T follicular helper cell (primary cell): Measurements from ENCODE around the gene YDJC.
"Not testable (repeated sequence)": the region's sequence is repeated elsewhere in the genome, so short reads cannot be mapped to it uniquely, and the experiment has no call there.

ENCODE experiments used
- DNase-seq: peaks from one replicate; pipeline ENCODE4 v3.0.0-alpha.2; 2020; ENCODE audit warnings: low read depth

YDJC gene

GRCh38 chr22:21632237-21632895 is 2.5 kb upstream of the YDJC start, which contains the start of gene CCDC116:
TSS of gene CCDC116 (plus strand) at chr22:21632760. CDS start at chr22:21633182, 422 bp downstream.
- DNase-seq = peak; percentile 60

GRCh38 chr22:21631025-21631424 is 1.2 kb upstream of the YDJC start:
- no peak for DNase-seq

- DNase-seq = no peak
Observed at GRCh38 chr22:21628386-21629254, 1.2 kb downstream of the YDJC start.

GRCh38 chr22:21626735-21627469 is 2.9 kb downstream of the YDJC start:
- DNase-seq = no peak

GRCh38 chr22:21626073-21626734 is 3.6 kb downstream of the YDJC start:
- DNase-seq = no peak

- no peak for DNase-seq
Observed at GRCh38 chr22:21624880-21625791, 4.7 kb downstream of the YDJC start.

GRCh38 chr22:21624120-21624879 is 5.5 kb downstream of the YDJC start:
- peak; percentile 14 for DNase-seq

- no peak for DNase-seq
Observed at GRCh38 chr22:21623648-21623970, 6.2 kb downstream of the YDJC start.

GRCh38 chr22:21622919-21623647 is 6.7 kb downstream of the YDJC start:
- DNase-seq = no peak

GRCh38 chr22:21622011-21622918 is 7.6 kb downstream of the YDJC start:
- DNase-seq = no peak

GRCh38 chr22:21621025-21621424 is 8.8 kb downstream of the YDJC start:
- no peak for DNase-seq

GRCh38 chr22:21617337-21617736 is 12.5 kb downstream of the YDJC start:
- not testable (repeated sequence) for DNase-seq

- DNase-seq = no peak
Observed at GRCh38 chr22:21615731-21616130, 14.1 kb downstream of the YDJC start.

- no peak for DNase-seq
Observed at GRCh38 chr22:21613553-21614233, 16.1 kb downstream of the YDJC start.

- DNase-seq = no peak
Observed at GRCh38 chr22:21612858-21613257, 17.0 kb downstream of the YDJC start.

GRCh38 chr22:21611210-21611977 is 18.4 kb downstream of the YDJC start:
- DNase-seq = no peak

- not testable (repeated sequence) for DNase-seq
Observed at GRCh38 chr22:21609556-21610157, 20.2 kb downstream of the YDJC start.
